Measurements from ENCODE around the gene AGO3.
"Not testable (repeated sequence)": the region's sequence is repeated elsewhere in the genome, so short reads cannot be mapped to it uniquely, and the experiment has no call there.

Gene AGO3

DNA sequence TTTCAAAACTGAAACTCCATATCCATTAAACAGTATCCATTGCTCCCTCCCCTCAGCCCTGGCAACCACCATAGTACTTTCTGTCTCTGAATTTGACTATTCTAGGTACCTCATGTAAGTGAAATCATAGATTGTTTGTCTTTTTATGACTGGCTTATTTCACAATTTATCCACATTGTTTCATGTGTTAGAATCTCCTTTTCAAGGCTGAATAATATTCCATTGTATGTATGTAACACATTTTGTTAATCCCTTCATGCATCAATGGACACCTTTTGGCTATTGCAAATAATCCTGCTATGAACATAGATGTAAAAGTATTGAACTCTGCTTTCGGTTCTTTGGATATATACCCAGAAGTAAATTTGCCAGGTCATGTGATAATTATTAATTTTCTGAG, 37.5 kb downstream of the AGO3 start:
- H3K36me3 ChIP-seq (ENCODE audit: control insufficient read depth in 1 of 2, insufficient read depth in 2 of 2, low read length in 2 of 2): peaks cover 3 to 6% of the 10 kb centered on the region in 2 experiments
- no peaks in the 10 kb centered on the region for H3K27me3 ChIP-seq (ENCODE audit: insufficient read depth, low read length)
- no peak overlapping the region for H3K23ac ChIP-seq (ENCODE audit: low read length)
- H3K4me2 ChIP-seq (ENCODE audit: low read length): no peak overlapping the region
- no peaks in the 10 kb centered on the region for H3K9me3 ChIP-seq (ENCODE audit: insufficient read depth, low read depth, low read length)
- H4K12ac ChIP-seq (ENCODE audit: low read depth, low read length): no peak overlapping the region
- no peak for DNase-seq
- H3K18ac ChIP-seq (ENCODE audit: low read length): no peak overlapping the region
- no peak overlapping the region for H2AFZ ChIP-seq (ENCODE audit: insufficient read depth, low read length, poor library complexity)
- H2BK120ac ChIP-seq (ENCODE audit: insufficient read depth, low read length, poor library complexity): no peak overlapping the region
- H3K4ac ChIP-seq (ENCODE audit: low read depth, low read length): no peak overlapping the region
- no peak overlapping the region for H2AK5ac ChIP-seq (ENCODE audit: low read length)
- no peak overlapping the region for H4K8ac ChIP-seq (ENCODE audit: low read depth, low read length)
- no CpG with 5 or more reads among the region's 1 CpG for WGBS (ENCODE audit: extremely low coverage, insufficient coverage, insufficient read length)
- no peak overlapping the region for H3K14ac ChIP-seq (ENCODE audit: low read length)
- no peak overlapping the region for H3K4me3 ChIP-seq (ENCODE audit: low read depth, low read length)
- no peak overlapping the region for H2BK5ac ChIP-seq (ENCODE audit: low read depth, low read length, poor library complexity)
- no peak overlapping the region for H3K9ac ChIP-seq (ENCODE audit: low read length)
- H3K27ac ChIP-seq (ENCODE audit: low read depth, low read length): no peak overlapping the region
- H3K79me2 ChIP-seq (ENCODE audit: control insufficient read depth, insufficient read depth, low read length, poor library complexity): no peaks in the 10 kb centered on the region
- no peak overlapping the region for H2BK12ac ChIP-seq (ENCODE audit: low read length)
- H3K79me1 ChIP-seq (ENCODE audit: low read length): no peaks in the 10 kb centered on the region
- H3K4me1 ChIP-seq (ENCODE audit: control insufficient read depth in 1 of 2, insufficient read depth in 2 of 2, low read length in 2 of 2): no peaks in the 10 kb centered on the region
- no peak overlapping the region for H4K91ac ChIP-seq (ENCODE audit: low read depth, low read length)

DNA sequence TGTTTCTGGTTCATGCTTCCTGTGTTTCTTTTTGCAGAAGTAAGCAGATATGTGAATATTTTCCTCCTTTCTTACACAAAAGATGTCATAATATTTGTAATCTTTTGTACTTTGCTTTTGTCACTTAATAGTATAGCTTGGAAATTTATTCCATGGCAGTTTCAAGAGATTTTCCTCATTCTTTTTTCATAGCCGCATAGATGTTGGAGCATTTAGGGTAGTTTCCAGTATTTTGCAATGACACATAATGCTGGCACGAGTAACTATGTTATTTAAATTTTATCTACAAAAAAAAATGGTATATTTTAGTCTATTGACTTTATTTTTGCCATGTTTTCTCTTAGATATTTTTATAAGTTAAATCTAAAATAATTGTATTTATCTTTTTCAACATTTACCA, 40.7 kb downstream of the AGO3 start:
- Histone ChIP-seq H3K9me3 (ENCODE audit: insufficient read depth, low read depth, low read length) (no peaks in the 10 kb centered on the region), H2BK12ac (ENCODE audit: low read length) (no peak overlapping the region), H2BK5ac (ENCODE audit: low read depth, low read length, poor library complexity) (no peak overlapping the region), H2BK120ac (ENCODE audit: insufficient read depth, low read length, poor library complexity) (no peak overlapping the region), H3K27me3 (ENCODE audit: insufficient read depth, low read length) (no peaks in the 10 kb centered on the region), H3K79me2 (ENCODE audit: control insufficient read depth, insufficient read depth, low read length, poor library complexity) (no peaks in the 10 kb centered on the region), H3K23ac (ENCODE audit: low read length) (no peak overlapping the region), H3K4me2 (ENCODE audit: low read length) (no peak overlapping the region), H4K91ac (ENCODE audit: low read depth, low read length) (no peak overlapping the region), H3K36me3 (ENCODE audit: control insufficient read depth in 1 of 2, insufficient read depth in 2 of 2, low read length in 2 of 2) (peaks cover 6 to 9% of the 10 kb centered on the region in 2 experiments), H2AK5ac (ENCODE audit: low read length) (no peak overlapping the region), H3K9ac (ENCODE audit: low read length) (no peak overlapping the region), H3K27ac (ENCODE audit: low read depth, low read length) (no peak overlapping the region), H3K14ac (ENCODE audit: low read length) (no peak overlapping the region), H3K79me1 (ENCODE audit: low read length) (no peaks in the 10 kb centered on the region), H2AFZ (ENCODE audit: insufficient read depth, low read length, poor library complexity) (no peak overlapping the region), H3K4me1 (ENCODE audit: control insufficient read depth in 1 of 2, insufficient read depth in 2 of 2, low read length in 2 of 2) (no peaks in the 10 kb centered on the region), H3K4ac (ENCODE audit: low read depth, low read length) (no peak overlapping the region), H3K4me3 (ENCODE audit: low read depth, low read length) (no peak overlapping the region), H4K12ac (ENCODE audit: low read depth, low read length) (no peak overlapping the region), H3K18ac (ENCODE audit: low read length) (no peak overlapping the region), H4K8ac (ENCODE audit: low read depth, low read length) (no peak overlapping the region)
- WGBS (ENCODE audit: extremely low coverage, insufficient coverage, insufficient read length): no CpG with 5 or more reads among the region's 2 CpGs
- DNase-seq: peak; percentile 22 to 70

DNA sequence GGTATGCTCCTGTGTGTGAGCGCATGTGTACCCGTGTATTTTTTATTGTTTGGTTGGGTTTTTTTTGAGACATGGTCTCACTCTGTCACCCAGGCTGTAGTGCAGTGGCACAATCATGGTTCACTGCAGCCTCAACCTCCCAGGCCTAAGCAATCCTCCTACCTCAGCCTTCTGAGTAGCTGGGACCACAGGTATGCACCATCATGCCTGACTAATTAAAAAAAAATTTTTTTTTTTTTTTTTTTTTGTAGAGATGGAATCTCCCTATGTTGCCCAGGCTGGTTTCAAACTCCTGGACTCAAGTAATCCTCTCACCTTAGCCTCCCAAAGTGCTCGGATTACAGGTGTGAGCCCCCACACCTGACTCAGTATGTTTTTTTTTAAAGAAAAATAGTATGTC, 41.7 kb downstream of the AGO3 start:
- WGBS (ENCODE audit: extremely low coverage, insufficient coverage, insufficient read length): no CpG with 5 or more reads among the region's 3 CpGs
- not testable (repeated sequence) for H3K4me1 ChIP-seq (ENCODE audit: control insufficient read depth in 1 of 2, insufficient read depth in 2 of 2, low read length in 2 of 2); H3K9me3 ChIP-seq (ENCODE audit: insufficient read depth, low read depth, low read length); H4K8ac ChIP-seq (ENCODE audit: low read depth, low read length); H4K12ac ChIP-seq (ENCODE audit: low read depth, low read length); H3K4ac ChIP-seq (ENCODE audit: low read depth, low read length); H3K79me1 ChIP-seq (ENCODE audit: low read length); H3K23ac ChIP-seq (ENCODE audit: low read length); H4K91ac ChIP-seq (ENCODE audit: low read depth, low read length); H3K27me3 ChIP-seq (ENCODE audit: insufficient read depth, low read length); H3K14ac ChIP-seq (ENCODE audit: low read length); H3K36me3 ChIP-seq (ENCODE audit: control insufficient read depth in 1 of 2, insufficient read depth in 2 of 2, low read length in 2 of 2); H3K18ac ChIP-seq (ENCODE audit: low read length); H2BK12ac ChIP-seq (ENCODE audit: low read length); H3K79me2 ChIP-seq (ENCODE audit: control insufficient read depth, insufficient read depth, low read length, poor library complexity); H3K4me2 ChIP-seq (ENCODE audit: low read length); H2AK5ac ChIP-seq (ENCODE audit: low read length); H2BK5ac ChIP-seq (ENCODE audit: low read depth, low read length, poor library complexity); H2BK120ac ChIP-seq (ENCODE audit: insufficient read depth, low read length, poor library complexity); H3K4me3 ChIP-seq (ENCODE audit: low read depth, low read length); H2AFZ ChIP-seq (ENCODE audit: insufficient read depth, low read length, poor library complexity); H3K9ac ChIP-seq (ENCODE audit: low read length); H3K27ac ChIP-seq (ENCODE audit: low read depth, low read length)
- peak; percentile 43 to 74 for DNase-seq

DNA sequence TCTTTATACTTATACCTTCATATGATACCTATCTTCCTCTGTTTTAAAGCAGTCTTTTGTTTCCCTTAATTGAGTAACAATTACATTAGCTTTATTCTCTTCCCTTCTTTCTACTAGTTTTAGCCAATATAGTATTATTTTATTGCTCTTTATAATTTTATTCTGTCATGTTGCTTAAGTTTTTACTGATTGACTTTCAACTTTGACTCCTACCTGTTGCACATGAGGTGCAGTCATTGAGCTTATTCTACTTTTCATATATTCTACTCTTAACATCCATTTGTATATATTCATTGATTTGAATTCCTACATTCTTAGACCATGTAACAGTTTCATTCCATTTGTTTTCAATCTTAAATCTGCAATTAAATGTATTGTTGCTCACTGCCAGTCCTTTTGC, 49.2 kb downstream of the AGO3 start:
- Histone ChIP-seq H3K27ac (ENCODE audit: low read depth, low read length) (no peak overlapping the region), H2AFZ (ENCODE audit: insufficient read depth, low read length, poor library complexity) (no peak overlapping the region), H4K8ac (ENCODE audit: low read depth, low read length) (no peak overlapping the region), H2AK5ac (ENCODE audit: low read length) (no peak overlapping the region), H4K12ac (ENCODE audit: low read depth, low read length) (no peak overlapping the region), H3K4ac (ENCODE audit: low read depth, low read length) (no peak overlapping the region), H4K91ac (ENCODE audit: low read depth, low read length) (no peak overlapping the region), H3K79me1 (ENCODE audit: low read length) (no peaks in the 10 kb centered on the region), H3K14ac (ENCODE audit: low read length) (no peak overlapping the region), H3K4me3 (ENCODE audit: low read depth, low read length) (no peak overlapping the region), H3K23ac (ENCODE audit: low read length) (no peak overlapping the region), H2BK5ac (ENCODE audit: low read depth, low read length, poor library complexity) (no peak overlapping the region), H3K27me3 (ENCODE audit: insufficient read depth, low read length) (no peaks in the 10 kb centered on the region), H3K36me3 (ENCODE audit: control insufficient read depth in 1 of 2, insufficient read depth in 2 of 2, low read length in 2 of 2) (peaks cover 3 to 10% of the 10 kb centered on the region in 2 experiments), H2BK120ac (ENCODE audit: insufficient read depth, low read length, poor library complexity) (no peak overlapping the region), H2BK12ac (ENCODE audit: low read length) (no peak overlapping the region), H3K9ac (ENCODE audit: low read length) (no peak overlapping the region), H3K79me2 (ENCODE audit: control insufficient read depth, insufficient read depth, low read length, poor library complexity) (no peaks in the 10 kb centered on the region), H3K18ac (ENCODE audit: low read length) (no peak overlapping the region), H3K4me2 (ENCODE audit: low read length) (no peak overlapping the region), H3K9me3 (ENCODE audit: insufficient read depth, low read depth, low read length) (no peaks in the 10 kb centered on the region), H3K4me1 (ENCODE audit: control insufficient read depth in 1 of 2, insufficient read depth in 2 of 2, low read length in 2 of 2) (no peaks in the 10 kb centered on the region)
- no peak for DNase-seq
